ENCODE data around the gene TRIP4. TPM values are rescaled to one million over a fixed set of nuclear protein-coding genes. Genes with fewer than 3 reads are reported as not detected.
"Not testable (repeated sequence)": the region's sequence is repeated elsewhere in the genome, so short reads cannot be mapped to it uniquely, and the experiment has no call there.

The TRIP4 gene
- polyA plus RNA-seq, 5 donors: 36.1 to 44.2 (median 41.6) TPM

GRCh38 chr15:64380130-64380870 is 7.3 kb upstream of the TRIP4 start:
- DNase-seq: not testable (repeated sequence)

- DNase-seq: peak; percentile 91 to 94
Measured at GRCh38 chr15:64381000-64381751, 6.5 kb upstream of the TRIP4 start, which contains the start of gene PCLAF. Gene PCLAF (minus strand): TSS chr15:64381441. CDS start chr15:64381371, 70 bp downstream.

- no peak for DNase-seq
Measured at GRCh38 chr15:64383760-64384159, 3.9 kb upstream of the TRIP4 start.

- no peak for DNase-seq
Measured at GRCh38 chr15:64386291-64386690, 1.3 kb upstream of the TRIP4 start.

- no peak for DNase-seq
Measured at GRCh38 chr15:64389036-64389435, 1.4 kb downstream of the TRIP4 start.

GRCh38 chr15:64392471-64392870 is 4.8 kb downstream of the TRIP4 start:
- DNase-seq: not testable (repeated sequence)

GRCh38 chr15:64396789-64397188 is 9.2 kb downstream of the TRIP4 start:
- no peak for DNase-seq

- no peak for DNase-seq
Measured at GRCh38 chr15:64398575-64398974, 10.9 kb downstream of the TRIP4 start.

GRCh38 chr15:64400583-64400982 is 12.9 kb downstream of the TRIP4 start:
- no peak for DNase-seq

GRCh38 chr15:64412216-64412615 is 24.6 kb downstream of the TRIP4 start:
- no peak for DNase-seq

GRCh38 chr15:64422697-64423096 is 35.1 kb downstream of the TRIP4 start:
- no peak for DNase-seq

GRCh38 chr15:64423970-64424369 is 36.3 kb downstream of the TRIP4 start:
- DNase-seq: no peak

GRCh38 chr15:64425221-64425620 is 37.6 kb downstream of the TRIP4 start:
- DNase-seq: no peak

GRCh38 chr15:64426845-64427465 is 39.3 kb downstream of the TRIP4 start:
- DNase-seq: peak; percentile 29 to 32

- no peak for DNase-seq
Measured at GRCh38 chr15:64429448-64429847, 41.8 kb downstream of the TRIP4 start.

- peak; percentile 84 to 87 for DNase-seq
Measured at GRCh38 chr15:64430000-64430735, 42.5 kb downstream of the TRIP4 start.

- DNase-seq: no peak
Measured at GRCh38 chr15:64437982-64438381, 50.3 kb downstream of the TRIP4 start.

GRCh38 chr15:64438653-64439447 is 51.2 kb downstream of the TRIP4 start:
- DNase-seq: no peak

- no peak for DNase-seq
Measured at GRCh38 chr15:64441852-64442251, 54.2 kb downstream of the TRIP4 start.

GRCh38 chr15:64443016-64443415 is 55.4 kb downstream of the TRIP4 start:
- DNase-seq: no peak
